Activated naive CD8-positive, alpha-beta T cell treated with anti-CD3 and anti-CD28 coated beads for 36 hours (primary cell): Measurements from ENCODE around the gene CNOT6. TPM values are rescaled to one million over a fixed set of nuclear protein-coding genes. Genes with fewer than 3 reads are reported as not detected.
"Not testable (repeated sequence)": the region's sequence is repeated elsewhere in the genome, so short reads cannot be mapped to it uniquely, and the experiment has no call there.

Source experiments
- DNase-seq: peaks from one replicate; pipeline ENCODE4 v3.0.0; 2021
- H3K27ac Mint-ChIP-seq: one replicate; pipeline ENCODE4 v1.8.0; 2022; ENCODE audit warnings: mild to moderate bottlenecking, moderate library complexity, mixed read lengths
- H3K27me3 Mint-ChIP-seq: one replicate; pipeline ENCODE4 v1.8.0; 2022; ENCODE audit warnings: mild to moderate bottlenecking, mixed read lengths
- H3K36me3 Mint-ChIP-seq: one replicate; pipeline ENCODE4 v1.8.0; 2021; ENCODE audit warnings: mild to moderate bottlenecking, mixed read lengths
- H3K4me1 Mint-ChIP-seq: one replicate; pipeline ENCODE4 v1.8.0; 2021; ENCODE audit warnings: mixed read lengths
- H3K4me3 Mint-ChIP-seq: one replicate; pipeline ENCODE4 v1.8.0; 2022; ENCODE audit warnings: mild to moderate bottlenecking, moderate library complexity, mixed read lengths
- H3K9me3 Mint-ChIP-seq: one replicate; pipeline ENCODE4 v1.8.0; 2022; ENCODE audit warnings: mixed read lengths
- total RNA-seq, 2 experiments: library from RNA; stranded (reverse); gene quantifications; one replicate each; pipeline ENCODE4 v1.2.3, GENCODE V29; 2021

The CNOT6 gene
- total RNA-seq, 2 experiments from 2014 or later = 35.4 to 37.5 TPM

DNA sequence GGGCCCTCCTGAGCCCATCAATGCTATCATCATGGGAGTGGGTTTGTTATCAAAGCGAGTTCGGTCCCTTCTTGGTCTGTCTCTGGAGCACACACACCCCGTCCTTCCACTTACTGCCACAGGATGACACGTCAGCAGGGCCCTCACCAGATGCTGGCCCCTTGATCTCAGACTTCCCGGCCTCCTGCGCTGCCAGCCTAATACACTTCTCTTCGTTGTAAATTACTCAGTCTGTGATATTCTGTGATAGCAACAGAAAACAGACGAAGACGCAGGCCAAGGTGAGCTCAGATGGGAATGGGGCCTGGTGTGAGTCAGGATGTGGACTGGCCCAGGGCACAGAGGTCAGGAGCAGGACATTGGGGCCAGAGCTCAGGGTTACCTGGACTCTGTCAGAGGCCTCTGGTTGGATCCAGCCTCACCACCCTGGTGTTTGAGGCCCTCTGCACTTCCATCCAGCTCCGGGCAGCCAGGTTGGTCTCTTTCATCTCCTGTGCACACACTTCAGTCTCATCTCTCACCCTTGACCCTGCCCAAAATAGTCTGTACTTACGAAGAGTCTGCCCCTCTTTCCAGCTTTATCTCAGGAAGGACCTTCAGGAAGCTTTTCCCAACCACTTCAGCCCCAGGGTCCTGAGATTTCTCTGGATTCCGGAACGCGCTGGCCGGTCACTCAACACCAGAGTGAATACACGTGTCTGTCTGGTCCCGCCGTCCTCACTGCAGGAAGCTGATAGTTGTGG is 26.0 kb upstream of the CNOT6 start:
- Mint-ChIP-seq H3K4me1 (peaks cover 3% of the 10 kb centered on the region), H3K9me3 (no peaks in the 10 kb centered on the region), H3K27me3 (peaks cover 8% of the 10 kb centered on the region), H3K4me3 (no peak overlapping the region), H3K27ac (no peak overlapping the region), H3K36me3 (no peaks in the 10 kb centered on the region)
- DNase-seq = no peak

GRCh38 chr5:180468732-180469585 is 25.2 kb upstream of the CNOT6 start:
- Mint-ChIP-seq H3K36me3 (no peaks in the 10 kb centered on the region), H3K27ac (no peak overlapping the region), H3K4me1 (peaks cover 3% of the 10 kb centered on the region), H3K27me3 (peaks cover 8% of the 10 kb centered on the region), H3K9me3 (no peaks in the 10 kb centered on the region), H3K4me3 (no peak overlapping the region)
- DNase-seq = no peak

DNA sequence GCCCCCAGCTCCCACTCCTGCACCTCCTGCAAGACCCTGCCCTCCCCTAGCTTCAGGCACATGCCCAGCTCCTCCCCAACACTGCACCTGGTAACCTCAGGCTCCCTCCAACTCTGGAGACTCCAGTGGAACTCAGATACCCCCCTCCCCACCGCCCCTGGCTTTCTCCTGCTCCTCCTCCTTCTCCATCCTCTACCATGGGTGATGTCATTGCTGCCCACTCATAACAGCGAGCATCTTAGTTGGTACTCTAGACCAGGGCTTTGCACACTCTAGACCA is 24.7 kb upstream of the CNOT6 start:
- Mint-ChIP-seq H3K36me3 (no peaks in the 10 kb centered on the region), H3K4me1 (peaks cover 3% of the 10 kb centered on the region), H3K4me3 (no peak overlapping the region), H3K27ac (no peak overlapping the region), H3K9me3 (no peaks in the 10 kb centered on the region), H3K27me3 (peaks cover 8% of the 10 kb centered on the region)
- DNase-seq = no peak

DNA sequence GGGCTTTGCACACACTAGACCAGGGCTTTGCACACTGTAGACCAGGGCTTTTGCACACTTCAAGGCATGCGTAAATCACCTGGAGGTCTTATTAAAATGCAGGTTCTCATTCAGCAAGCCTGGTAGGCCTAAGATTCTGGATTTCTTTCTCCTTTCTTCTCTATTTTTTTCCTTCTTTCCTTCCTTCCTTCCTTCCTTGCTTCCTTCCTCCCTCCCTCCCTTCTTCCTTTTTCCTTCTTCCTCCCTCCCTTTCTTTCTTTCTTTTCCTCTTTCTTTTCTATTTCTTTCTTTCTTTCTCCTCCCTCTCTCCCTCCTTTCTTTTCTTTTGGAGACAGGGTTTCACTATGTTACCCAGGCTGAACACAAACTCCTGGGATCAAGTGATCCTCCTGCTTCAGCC is 24.3 kb upstream of the CNOT6 start:
- Mint-ChIP-seq H3K36me3 (no peaks in the 10 kb centered on the region), H3K27ac (no peak overlapping the region)

GRCh38 chr5:180470361-180470760 is 23.8 kb upstream of the CNOT6 start:
- Mint-ChIP-seq H3K27me3 (peaks cover 8% of the 10 kb centered on the region), H3K27ac (no peak overlapping the region), H3K4me1 (peaks cover 3% of the 10 kb centered on the region), H3K4me3 (no peak overlapping the region), H3K36me3 (no peaks in the 10 kb centered on the region), H3K9me3 (no peaks in the 10 kb centered on the region)
- DNase-seq = no peak

More for the DNA sequence above, 24.3 kb upstream of the CNOT6 start:
- Mint-ChIP-seq H3K27me3 (peaks cover 8% of the 10 kb centered on the region), H3K9me3 (no peaks in the 10 kb centered on the region), H3K4me1 (peaks cover 3% of the 10 kb centered on the region), H3K4me3 (no peak overlapping the region)
- DNase-seq = no peak

GRCh38 chr5:180470966-180471582 is 23.1 kb upstream of the CNOT6 start:
- DNase-seq = peak; percentile 60
- H3K36me3 Mint-ChIP-seq = no peaks in the 10 kb centered on the region
- H3K9me3 Mint-ChIP-seq = no peaks in the 10 kb centered on the region
- H3K27ac Mint-ChIP-seq = no peak overlapping the region
- H3K4me1 Mint-ChIP-seq = peaks cover 3% of the 10 kb centered on the region
- H3K27me3 Mint-ChIP-seq = peaks cover 8% of the 10 kb centered on the region
- H3K4me3 Mint-ChIP-seq = no peak overlapping the region

DNA sequence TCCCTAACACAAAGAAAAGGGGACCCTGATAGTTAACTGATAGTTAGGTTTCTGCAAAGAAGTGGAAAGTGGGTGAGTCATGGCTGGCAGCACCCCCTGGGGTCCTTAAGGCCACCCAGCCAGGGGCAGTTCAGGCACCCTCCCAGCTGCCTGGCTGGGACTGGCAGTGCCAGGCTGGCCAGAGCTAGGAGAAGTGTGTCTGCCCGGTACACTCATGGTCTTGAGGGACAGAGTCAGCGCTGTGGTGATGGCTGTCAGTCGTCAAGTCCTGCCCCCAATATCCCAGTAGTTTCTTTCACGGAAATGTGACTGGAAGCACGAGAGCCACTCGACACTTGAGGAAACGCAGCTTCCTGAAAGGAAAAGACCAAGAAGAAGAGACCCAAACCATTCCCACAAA is 22.3 kb upstream of the CNOT6 start:
- Mint-ChIP-seq H3K27ac (no peak overlapping the region), H3K4me1 (peaks cover 3% of the 10 kb centered on the region), H3K9me3 (no peaks in the 10 kb centered on the region), H3K36me3 (no peaks in the 10 kb centered on the region), H3K4me3 (no peak overlapping the region), H3K27me3 (peaks cover 8% of the 10 kb centered on the region)
- no peak for DNase-seq

- Mint-ChIP-seq H3K36me3 (no peaks in the 10 kb centered on the region), H3K27me3 (peaks cover 8% of the 10 kb centered on the region), H3K27ac (no peak overlapping the region), H3K9me3 (no peaks in the 10 kb centered on the region), H3K4me1 (peaks cover 3% of the 10 kb centered on the region), H3K4me3 (no peak overlapping the region)
- DNase-seq = no peak
Measured at GRCh38 chr5:180472269-180472668, 21.9 kb upstream of the CNOT6 start.

GRCh38 chr5:180473386-180473785 is 20.8 kb upstream of the CNOT6 start:
- not testable (repeated sequence) for H3K27me3 Mint-ChIP-seq, H3K4me1 Mint-ChIP-seq, DNase-seq, H3K27ac Mint-ChIP-seq, H3K9me3 Mint-ChIP-seq, H3K36me3 Mint-ChIP-seq, H3K4me3 Mint-ChIP-seq

GRCh38 chr5:180474569-180474968 is 19.6 kb upstream of the CNOT6 start:
- Mint-ChIP-seq H3K9me3 (no peaks in the 10 kb centered on the region), H3K27me3 (peaks cover 8% of the 10 kb centered on the region), H3K4me1 (peaks cover 3% of the 10 kb centered on the region), H3K4me3 (no peak overlapping the region), H3K27ac (no peak overlapping the region), H3K36me3 (no peaks in the 10 kb centered on the region)
- DNase-seq = no peak

DNA sequence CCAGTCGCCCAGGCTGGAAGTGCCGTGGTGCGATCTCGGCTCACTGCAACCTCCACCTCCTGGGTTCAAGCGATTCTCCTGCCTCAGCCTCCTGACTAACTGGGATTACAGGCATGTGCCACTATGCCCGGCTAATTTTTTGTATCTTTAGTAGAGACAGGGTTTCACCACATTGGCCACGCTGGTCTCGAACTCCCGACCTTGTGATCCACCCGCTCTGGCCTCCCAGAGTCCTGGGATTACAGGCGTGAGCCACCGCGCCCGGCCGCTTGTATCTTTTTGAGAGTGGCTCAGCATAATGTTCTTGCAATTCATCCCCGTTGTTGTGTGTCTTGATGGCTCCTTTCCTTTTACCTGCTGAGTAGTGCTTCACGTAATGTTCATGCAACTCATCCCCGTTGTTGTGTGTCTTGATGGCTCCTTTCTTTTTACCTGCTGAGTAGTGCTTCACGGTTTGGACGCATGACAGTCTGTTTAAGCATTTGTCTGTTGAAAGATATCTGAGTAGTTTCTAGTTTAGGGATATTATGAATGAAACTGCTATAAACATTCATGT is 18.1 kb upstream of the CNOT6 start:
- DNase-seq, H3K36me3 Mint-ChIP-seq, H3K4me1 Mint-ChIP-seq, H3K27ac Mint-ChIP-seq, H3K9me3 Mint-ChIP-seq, H3K4me3 Mint-ChIP-seq, H3K27me3 Mint-ChIP-seq: not testable (repeated sequence)

DNA sequence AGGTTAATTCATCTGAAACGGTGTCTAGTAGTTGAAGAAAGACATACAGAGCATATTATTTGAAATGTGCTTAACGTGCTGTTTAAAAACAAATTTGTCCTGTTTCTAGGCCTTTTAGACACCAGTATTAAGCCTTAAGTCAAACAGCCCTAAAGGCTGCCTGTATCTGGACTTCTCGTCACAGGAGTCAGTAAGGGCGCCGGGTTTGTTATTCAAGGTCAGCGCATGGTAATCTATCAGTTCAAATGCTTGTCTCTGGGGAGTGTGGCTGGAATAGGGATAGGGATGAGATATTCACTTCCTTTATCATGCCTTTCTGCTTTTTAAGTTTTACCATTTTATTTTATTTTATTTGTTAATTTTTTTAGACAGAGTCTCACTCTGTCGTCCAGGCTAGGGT is 9.4 kb upstream of the CNOT6 start:
- H3K27me3 Mint-ChIP-seq = no peaks in the 10 kb centered on the region
- no peaks in the 10 kb centered on the region for H3K36me3 Mint-ChIP-seq
- H3K27ac Mint-ChIP-seq = no peak overlapping the region
- no peaks in the 10 kb centered on the region for H3K9me3 Mint-ChIP-seq
- DNase-seq = no peak
- no peak overlapping the region for H3K4me3 Mint-ChIP-seq
- no peaks in the 10 kb centered on the region for H3K4me1 Mint-ChIP-seq

- H3K4me3 Mint-ChIP-seq = no peak overlapping the region
- no peaks in the 10 kb centered on the region for H3K27me3 Mint-ChIP-seq
- H3K27ac Mint-ChIP-seq = no peak overlapping the region
- H3K9me3 Mint-ChIP-seq = no peaks in the 10 kb centered on the region
- H3K4me1 Mint-ChIP-seq = no peaks in the 10 kb centered on the region
- DNase-seq = no peak
- H3K36me3 Mint-ChIP-seq = no peaks in the 10 kb centered on the region
Measured at GRCh38 chr5:180486636-180487149, 7.5 kb upstream of the CNOT6 start.

DNA sequence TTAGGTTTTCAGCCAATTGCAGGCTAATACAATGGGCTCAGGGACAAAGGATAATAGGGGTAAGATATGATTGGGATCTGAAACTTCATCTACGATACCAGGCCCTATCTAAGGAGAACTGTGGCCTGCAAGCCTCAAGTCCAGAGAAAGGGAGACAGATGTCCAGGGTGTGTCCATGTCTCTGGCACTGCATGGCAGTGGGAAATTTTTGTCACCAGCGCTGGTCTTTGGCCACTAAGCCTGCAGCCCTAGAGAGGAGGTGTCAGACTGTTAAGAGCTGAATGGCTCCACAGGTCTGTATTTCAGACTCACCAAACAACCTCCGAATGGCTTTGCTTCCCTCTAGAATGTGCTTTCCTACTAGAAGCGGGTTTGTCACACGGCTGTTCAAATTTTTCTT is 6.6 kb upstream of the CNOT6 start:
- Mint-ChIP-seq H3K27me3 (no peaks in the 10 kb centered on the region), H3K36me3 (no peaks in the 10 kb centered on the region), H3K4me3 (no peak overlapping the region), H3K9me3 (no peaks in the 10 kb centered on the region), H3K4me1 (peaks cover 3% of the 10 kb centered on the region), H3K27ac (no peak overlapping the region)
- DNase-seq = no peak

GRCh38 chr5:180491496-180491895 is 2.7 kb upstream of the CNOT6 start:
- Mint-ChIP-seq H3K27me3 (no peaks in the 10 kb centered on the region), H3K27ac (no peak overlapping the region), H3K9me3 (peaks cover 3% of the 10 kb centered on the region), H3K4me1 (peaks cover 23% of the 10 kb centered on the region), H3K4me3 (no peak overlapping the region), H3K36me3 (peaks cover 14% of the 10 kb centered on the region)
- no peak for DNase-seq
